ENCODE results near the gene PTPRG. TPM values are rescaled to one million over a fixed set of nuclear protein-coding genes. Genes with fewer than 3 reads are reported as not detected.

PTPRG gene
- total and polyA plus RNA-seq, 10 of the 15 experiments (the other 5 are each of a cell fraction or from before 2014, with no cell fraction given) = 0.29 to 20.7 (median 1.4) TPM

GRCh38 chr3:62277986-62278385 is 716.6 kb downstream of the PTPRG start (continued):
- no peak for TF ChIP-seq IRF5 (IDR thresholded peaks at IDR 0.05; ENCODE audit: borderline replicate concordance)
- no peak for TF ChIP-seq ATF3 (IDR thresholded peaks at IDR 0.05; ENCODE audit: borderline replicate concordance, extremely low read depth, low read depth, low read length)
- TF ChIP-seq RBBP5 (conservative IDR thresholded peaks at IDR 0.05) = no peak
- TF ChIP-seq IKZF2 (IDR thresholded peaks at IDR 0.05) = no peak
- TF ChIP-seq SKIL (IDR thresholded peaks at IDR 0.05; ENCODE audit: low read depth, poor library complexity, severe bottlenecking) = no peak

- in situ Hi-C loops (cut with MboI) = no loop called here
- H3K9me3 ChIP-seq (replicated peaks; ENCODE audit: control insufficient read depth, insufficient read depth, low read length) = no peaks in the 10 kb centered on the region
- ChIA-PET CTCF (no interaction called here), SMC1A (ENCODE audit: uncharacterized antibody, unreplicated experiment) (interaction anchor here (0.9 kb wide), 1 partner anchor 13 kb away, joined by 3 read pairs; no protein-coding TSS in a partner anchor), RAD21 (ENCODE audit: unreplicated experiment) (no interaction called here), POLR2A (interaction anchor here (1.0 kb wide), 1 partner anchor 77 kb away, joined by 4 read pairs; no protein-coding TSS in a partner anchor)
- H3K27me3 ChIP-seq (replicated peaks in 1 of 2; ENCODE audit: control insufficient read depth in 2 of 2, insufficient read depth in 2 of 2, low read length in 1 of 2) = no peaks in the 10 kb centered on the region
- H3K36me3 ChIP-seq (ENCODE audit: control insufficient read depth in 2 of 2, insufficient read depth in 2 of 2, low read length in 1 of 2) = no peaks in the 10 kb centered on the region
- no peak overlapping the region for H3K9ac ChIP-seq (ENCODE audit: control insufficient read depth, insufficient read depth, low read length)
- WGBS (ENCODE audit: insufficient coverage, insufficient replicate concordance, low lambda C conversion rate, missing lambda C conversion rate) = 27% methylated on average over 1 of the region's 1 CpG
- no peaks in the 10 kb centered on the region for H3K79me2 ChIP-seq (ENCODE audit: control insufficient read depth, insufficient read depth, low read length)
- no peak for ATAC-seq
- no peak for DNase-seq (ENCODE audit: low read depth, low spot score)
- BruUV-seq (replicated peaks) = no TSS peak
- H2AFZ ChIP-seq (ENCODE audit: control insufficient read depth, low read depth, low read length) = no peak overlapping the region
- intact Hi-C loops (cut with micrococcal nuclease; ENCODE audit: unreplicated experiment) = no loop called here
- H3K4me1 ChIP-seq (ENCODE audit: control insufficient read depth, insufficient read depth, low read length) = no peaks in the 10 kb centered on the region
- FAIRE-seq = no peak
- H3K4me3 ChIP-seq = no peak overlapping the region
- H4K20me1 ChIP-seq (ENCODE audit: control insufficient read depth, insufficient read depth) = no peaks in the 10 kb centered on the region
- no peak overlapping the region for H3K4me2 ChIP-seq (ENCODE audit: control insufficient read depth, insufficient read depth)
- H3K27ac ChIP-seq (ENCODE audit: control insufficient read depth, insufficient read depth) = no peak overlapping the region
- TF ChIP-seq MAX (IDR thresholded peaks at IDR 0.05; ENCODE audit: low read depth, low read length) (no peak), ZNF24 (IDR thresholded peaks at IDR 0.05) (no peak), RUNX3 (IDR thresholded peaks at IDR 0.05; ENCODE audit: low read length) (no peak), CUX1 (IDR thresholded peaks at IDR 0.05; ENCODE audit: insufficient replicate concordance, low read depth, low read length) (no peak), GATAD2B (conservative IDR thresholded peaks at IDR 0.05; ENCODE audit: low read depth) (no peak)
These were observed 720.4 kb downstream of the PTPRG start for GRCh38 chr3:62281726-62282125.
